A549 (cell line): ENCODE data around the gene WDR33. TPM values are rescaled to one million over a fixed set of nuclear protein-coding genes. Genes with fewer than 3 reads are reported as not detected.
A peak's percentile ranks its signal among the peaks of the same experiment; 100 is the strongest.

ENCODE experiments used
- ATAC-seq, 2 experiments: fragments of 200-7000 bp in 1 of 2; fragments of >200 bp in 1 of 2; cut with Nextera tagmentation in 1 of 2; cut with Tn5 transposase in 1 of 2; 3 replicates each; pipeline versions ENCODE4 v1.8.0 to v1.9.1; 2018 to 2020; ENCODE audit warnings: mild to moderate bottlenecking in 1 of 2, moderate library complexity in 1 of 2
- CTCF ChIA-PET: fragments of 300-600 bp; sonication (Branson Sonifier 250); formaldehyde crosslinking; extraction: SDS; loops from one replicate; lab custom pipeline; 2021; ENCODE audit warnings: antibody characterized with exemption, inconsistent platforms; lab: Yijun Ruan, JAX
- POLR2A ChIA-PET: fragments of 350-600 bp; formaldehyde crosslinking; extraction: SDS; loops from one replicate; lab custom pipeline; 2021; ENCODE audit warnings: antibody characterized with exemption, inconsistent platforms; lab: Yijun Ruan, JAX
- DNase-seq, 2 experiments: peaks; one replicate each; pipeline versions ENCODE4 v3.0.0 to v3.0.0-alpha.2; 2011 to 2016; ENCODE audit warnings: low read depth in 1 of 2, low spot score in 1 of 2
- FAIRE-seq: peaks from 2 replicates; lab custom pipeline; 2011; peaks lifted over from hg19 to GRCh38; lab: Jason Lieb, UNC
- H3K27ac ChIP-seq, 2 experiments: fragments of >200 bp; sonication (Bioruptor Twin); formaldehyde crosslinking; 3 replicates each; pipeline ENCODE4 v1.5.1; 2016 to 2017
- H3K4me1 ChIP-seq: fragments of >200 bp; sonication (Bioruptor Twin); formaldehyde crosslinking; 3 replicates; pipeline ENCODE4 v1.6.1; 2016
- H3K4me2 ChIP-seq: fragments of >200 bp; sonication (Bioruptor Twin); formaldehyde crosslinking; 3 replicates; pipeline ENCODE4 v1.6.1; 2016
- H3K4me3 ChIP-seq: fragments of >200 bp; sonication (Bioruptor Twin); formaldehyde crosslinking; 3 replicates; pipeline ENCODE4 v1.5.1; 2016
- H3K9me3 ChIP-seq: fragments of >200 bp; sonication (Bioruptor Twin); formaldehyde crosslinking; 3 replicates; pipeline ENCODE4 v1.6.1; 2016
- CBX2 ChIP-seq: fragments of 200-600 bp; sonication (generic); IDR thresholded peaks from 2 replicates; pipeline ENCODE4 v1.6.1; 2016; ENCODE audit warnings: low read depth, mild to moderate bottlenecking, borderline replicate concordance
- CEBPB ChIP-seq, 2 experiments: fragments of >200 bp in 1 of 2; sonication (Bioruptor Twin) in 1 of 2; formaldehyde crosslinking in 1 of 2; IDR thresholded peaks; 2 replicates each; pipeline ENCODE4 v1.6.1; 2012 to 2016
- FOXS1 ChIP-seq: fragments of 250-450 bp; sonication (Bioruptor Pico); IDR thresholded peaks from 2 replicates; pipeline ENCODE4 v1.5.0; 2020; ENCODE audit warnings: mild to moderate bottlenecking, moderate library complexity
- HEYL ChIP-seq: fragments of 250-450 bp; sonication (Bioruptor Pico); IDR thresholded peaks from 2 replicates; pipeline ENCODE4 v1.8.0; 2021; ENCODE audit warnings: mild to moderate bottlenecking, moderate library complexity
- HOXA7 ChIP-seq: fragments of 250-450 bp; sonication (Bioruptor Pico); IDR thresholded peaks from 2 replicates; pipeline ENCODE4 v1.5.0; 2020; ENCODE audit warnings: mild to moderate bottlenecking, moderate library complexity
- JUNB ChIP-seq: fragments of >200 bp; sonication (Bioruptor Twin); formaldehyde crosslinking; IDR thresholded peaks from 2 replicates; pipeline ENCODE4 v1.6.1; 2016
- KDM1A ChIP-seq: fragments of 200-600 bp; sonication (generic); IDR thresholded peaks from 2 replicates; pipeline ENCODE4 v1.6.1; 2016; ENCODE audit warnings: low read depth, mild to moderate bottlenecking
- MAFK ChIP-seq: fragments of 450-650 bp; IDR thresholded peaks from 2 replicates; pipeline ENCODE4 v1.6.1; 2014; ENCODE audit not compliant: partially characterized antibody
- RFX5 ChIP-seq: fragments of 450-650 bp; IDR thresholded peaks from 2 replicates; pipeline ENCODE4 v1.7.1; 2014; ENCODE audit warnings: antibody characterized with exemption, mild to moderate bottlenecking, moderate library complexity
- TFCP2L1 ChIP-seq: fragments of 250-450 bp; sonication (Bioruptor Pico); IDR thresholded peaks from 2 replicates; pipeline ENCODE4 v1.5.0; 2021; ENCODE audit warnings: mild to moderate bottlenecking
- ZC3H11A ChIP-seq: fragments of 450-650 bp; IDR thresholded peaks from 2 replicates; pipeline ENCODE4 v1.6.1; 2014; ENCODE audit warnings: antibody characterized with exemption, mild to moderate bottlenecking
- WGBS: methylation state at CpG from one replicate; pipeline ENCODE4 v1.1.6; 2017; ENCODE audit errors: missing lambda C conversion rate; 5-methylcytosine and 5-hydroxymethylcytosine counted together
- polyA plus RNA-seq, 4 experiments: library from polyadenylated mRNA; depleted of rRNA in 3 of 4; stranded (reverse); fragments of >200 nt; fragmentation: RNase III in 1 of 4; extraction: RNeasy Plus Mini Kit Qiagen cat#74134 plus additional on column Dnase treatment in 1 of 4; gene quantifications; 2 replicates in 3 of 4; 3 replicates in 1 of 4; pipeline ENCODE4 v1.2.3, GENCODE V29; 2011 to 2017
- TF ChIP-seq, protein P1 (sequence below): fragments of 250-450 bp; sonication (Bioruptor Pico); IDR thresholded peaks from 2 replicates; pipeline ENCODE4 v1.5.0; 2021; ENCODE audit warnings: mild to moderate bottlenecking, moderate library complexity, borderline replicate concordance
- TF ChIP-seq, protein P2 (sequence below): fragments of >200 bp; sonication (Bioruptor Twin); formaldehyde crosslinking; IDR thresholded peaks from 3 replicates; pipeline ENCODE4 v1.5.1; 2016
- TF ChIP-seq, protein P3 (sequence below): IDR thresholded peaks from 2 replicates; pipeline ENCODE4 v1.6.1; 2012; ENCODE audit warnings: low read depth, borderline replicate concordance

WDR33 gene
- polyA plus RNA-seq, 2 of the 4 experiments (the other 2 are of a cell fraction): 21.3 to 67.1 TPM

DNA sequence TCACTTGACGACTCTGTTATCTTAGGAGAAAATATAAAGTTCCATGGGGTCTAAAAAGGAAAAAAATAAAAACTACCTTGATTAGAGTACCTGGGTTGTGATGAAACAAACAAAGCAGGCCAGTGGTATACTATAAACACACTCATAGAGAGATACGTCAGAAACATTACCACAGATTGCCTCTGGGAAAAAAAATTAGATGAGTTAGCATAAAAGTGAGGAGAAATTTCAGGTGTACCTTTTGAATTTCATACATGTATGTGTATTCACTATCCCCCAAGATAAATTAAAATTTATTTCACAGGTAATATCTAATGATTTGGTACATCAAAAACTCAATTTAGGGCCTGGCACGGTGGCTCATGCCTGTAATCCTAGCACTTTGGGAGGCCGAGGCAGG lies 18.2 kb downstream of the WDR33 start:
- H3K27ac ChIP-seq: no peak overlapping the region
- TF ChIP-seq TFCP2L1 (no peak), MAFK (peak; percentile 84)
- TF ChIP-seq, protein P1, sequence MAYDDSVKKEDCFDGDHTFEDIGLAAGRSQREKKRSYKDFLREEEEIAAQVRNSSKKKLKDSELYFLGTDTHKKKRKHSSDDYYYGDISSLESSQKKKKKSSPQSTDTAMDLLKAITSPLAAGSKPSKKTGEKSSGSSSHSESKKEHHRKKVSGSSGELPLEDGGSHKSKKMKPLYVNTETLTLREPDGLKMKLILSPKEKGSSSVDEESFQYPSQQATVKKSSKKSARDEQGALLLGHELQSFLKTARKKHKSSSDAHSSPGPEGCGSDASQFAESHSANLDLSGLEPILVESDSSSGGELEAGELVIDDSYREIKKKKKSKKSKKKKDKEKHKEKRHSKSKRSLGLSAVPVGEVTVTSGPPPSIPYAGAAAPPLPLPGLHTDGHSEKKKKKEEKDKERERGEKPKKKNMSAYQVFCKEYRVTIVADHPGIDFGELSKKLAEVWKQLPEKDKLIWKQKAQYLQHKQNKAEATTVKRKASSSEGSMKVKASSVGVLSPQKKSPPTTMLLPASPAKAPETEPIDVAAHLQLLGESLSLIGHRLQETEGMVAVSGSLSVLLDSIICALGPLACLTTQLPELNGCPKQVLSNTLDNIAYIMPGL (CRISPR knock-in tag): no peak
- TF ChIP-seq, protein P2, sequence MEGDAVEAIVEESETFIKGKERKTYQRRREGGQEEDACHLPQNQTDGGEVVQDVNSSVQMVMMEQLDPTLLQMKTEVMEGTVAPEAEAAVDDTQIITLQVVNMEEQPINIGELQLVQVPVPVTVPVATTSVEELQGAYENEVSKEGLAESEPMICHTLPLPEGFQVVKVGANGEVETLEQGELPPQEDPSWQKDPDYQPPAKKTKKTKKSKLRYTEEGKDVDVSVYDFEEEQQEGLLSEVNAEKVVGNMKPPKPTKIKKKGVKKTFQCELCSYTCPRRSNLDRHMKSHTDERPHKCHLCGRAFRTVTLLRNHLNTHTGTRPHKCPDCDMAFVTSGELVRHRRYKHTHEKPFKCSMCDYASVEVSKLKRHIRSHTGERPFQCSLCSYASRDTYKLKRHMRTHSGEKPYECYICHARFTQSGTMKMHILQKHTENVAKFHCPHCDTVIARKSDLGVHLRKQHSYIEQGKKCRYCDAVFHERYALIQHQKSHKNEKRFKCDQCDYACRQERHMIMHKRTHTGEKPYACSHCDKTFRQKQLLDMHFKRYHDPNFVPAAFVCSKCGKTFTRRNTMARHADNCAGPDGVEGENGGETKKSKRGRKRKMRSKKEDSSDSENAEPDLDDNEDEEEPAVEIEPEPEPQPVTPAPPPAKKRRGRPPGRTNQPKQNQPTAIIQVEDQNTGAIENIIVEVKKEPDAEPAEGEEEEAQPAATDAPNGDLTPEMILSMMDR: no peak
- TF ChIP-seq, all 56 proteins: peak for 1
- Histone ChIP-seq H3K9me3 (no peaks in the 10 kb centered on the region), H3K4me3 (no peak overlapping the region), H3K4me2 (no peak overlapping the region), H3K4me1 (no peaks in the 10 kb centered on the region)
- DNase-seq: no peak
- POLR2A ChIA-PET: no interaction called here
- no peak for ATAC-seq
- 87% methylated on average over 4 of the region's 4 CpGs for WGBS
- CTCF ChIA-PET: no interaction called here
- FAIRE-seq: no peak

DNA sequence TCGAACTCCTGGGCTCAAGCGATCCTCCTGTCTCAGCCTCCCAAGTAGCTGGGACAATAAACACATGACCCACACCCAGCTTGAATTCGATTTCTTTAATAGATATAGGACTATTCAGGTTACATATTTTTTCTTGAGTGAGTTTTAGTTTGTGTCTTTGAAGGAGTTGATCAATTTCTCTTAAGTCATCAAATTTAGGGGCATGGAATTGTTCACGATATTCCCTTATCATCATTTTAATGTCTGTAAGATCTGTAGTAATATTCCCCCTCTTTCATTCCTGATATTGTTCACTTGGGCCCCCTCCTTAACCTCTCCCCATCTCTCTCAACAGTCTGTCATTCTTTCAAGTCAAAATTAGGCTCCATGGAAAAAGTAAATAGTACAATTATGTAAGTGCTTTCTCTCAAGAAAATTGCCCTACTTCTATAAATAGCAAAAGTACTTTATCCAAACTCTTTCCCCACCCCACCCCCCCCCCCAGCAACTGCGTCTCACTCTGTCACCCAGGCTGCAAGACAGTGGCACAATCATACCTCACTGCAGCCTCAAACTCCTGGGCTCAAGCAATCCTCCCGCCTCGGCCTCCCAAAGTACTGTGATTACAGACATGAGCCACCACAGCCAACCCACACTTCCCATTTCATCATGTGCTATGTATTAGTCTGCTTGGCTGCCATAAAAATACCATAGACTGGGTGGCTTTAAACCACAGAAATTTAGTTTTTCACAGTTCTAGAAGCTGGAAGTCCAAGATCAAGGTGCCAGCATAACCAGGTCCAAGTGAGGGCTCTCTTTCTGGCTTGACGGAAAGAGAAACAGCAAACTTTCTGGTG lies 20.1 kb downstream of the WDR33 start:
- Histone ChIP-seq H3K4me3 (no peak overlapping the region), H3K27ac (no peak overlapping the region), H3K9me3 (no peaks in the 10 kb centered on the region), H3K4me1 (peaks cover under 1% of the 10 kb centered on the region; the same call in 1 of the 3 replicates), H3K4me2 (no peak overlapping the region)
- POLR2A ChIA-PET: no interaction called here
- CTCF ChIA-PET: no interaction called here
- WGBS: 87% methylated on average over 8 of the region's 8 CpGs
- no peak for TF ChIP-seq CEBPB (IDR thresholded peaks at IDR 0.05)
- peak; percentile 48 for TF ChIP-seq MAFK
- peak in 1 of 2 experiments; percentile 43; a peak in 1 of 6 replicates for ATAC-seq
- no peak for FAIRE-seq
- DNase-seq: no peak

DNA sequence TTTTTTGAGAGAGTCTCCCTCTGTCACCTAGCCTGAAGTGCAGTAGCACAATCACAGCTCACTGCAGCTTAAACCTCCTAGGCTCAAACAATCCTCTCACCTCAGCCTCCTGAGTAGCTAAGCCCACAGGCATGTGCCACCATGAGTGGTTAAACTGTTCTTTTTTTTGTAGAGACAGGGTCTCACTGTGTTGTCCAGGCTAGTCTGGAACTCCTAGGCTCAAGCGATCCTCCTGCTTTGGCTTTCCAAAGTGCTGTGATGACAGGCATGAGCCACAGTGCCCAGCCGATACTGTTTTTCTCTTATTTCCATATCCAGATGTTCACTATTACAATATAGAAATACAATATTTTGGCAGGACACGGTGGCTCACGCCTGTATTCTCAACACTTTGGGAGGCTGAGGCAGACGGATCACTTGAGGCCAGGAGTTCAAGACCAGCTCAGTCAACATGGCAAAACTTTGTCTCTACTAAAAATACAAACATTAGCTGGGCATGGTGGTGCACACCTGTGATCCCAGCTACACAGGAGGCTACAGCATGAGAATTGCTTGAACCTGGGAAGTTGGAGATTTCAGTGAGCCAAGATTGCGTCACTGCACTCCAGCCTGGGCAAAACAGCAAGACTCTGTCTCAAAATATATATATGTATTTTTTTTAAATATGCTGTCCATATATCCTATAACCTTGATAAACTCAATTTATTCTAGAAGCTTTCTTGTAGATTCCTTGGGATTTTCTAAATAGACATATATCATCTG lies 24.7 kb downstream of the WDR33 start:
- no peak overlapping the region for H3K4me2 ChIP-seq
- H3K4me3 ChIP-seq: no peak overlapping the region
- peaks cover 10% of the 10 kb centered on the region; the same call in 1 of the 3 replicates for H3K4me1 ChIP-seq
- no peak; a peak in 1 of 6 replicates for ATAC-seq
- no peak for FAIRE-seq
- TF ChIP-seq, protein P3, sequence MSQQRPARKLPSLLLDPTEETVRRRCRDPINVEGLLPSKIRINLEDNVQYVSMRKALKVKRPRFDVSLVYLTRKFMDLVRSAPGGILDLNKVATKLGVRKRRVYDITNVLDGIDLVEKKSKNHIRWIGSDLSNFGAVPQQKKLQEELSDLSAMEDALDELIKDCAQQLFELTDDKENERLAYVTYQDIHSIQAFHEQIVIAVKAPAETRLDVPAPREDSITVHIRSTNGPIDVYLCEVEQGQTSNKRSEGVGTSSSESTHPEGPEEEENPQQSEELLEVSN: no peak
- peak in 1 of 2 experiments; percentile 42; a peak in 2 of 4 replicates for TF ChIP-seq CEBPB (IDR thresholded peaks at IDR 0.05)
- TF ChIP-seq, all 56 proteins: peak for 1
- Histone ChIP-seq H3K27ac (no peak overlapping the region), H3K9me3 (no peaks in the 10 kb centered on the region)
- 91% methylated on average over 6 of the region's 6 CpGs for WGBS
- ChIA-PET CTCF (interaction anchor here (0.6 to 2.0 kb wide), 4 partner anchors 10 to 277 kb away, joined by 3 to 7 read pairs (median 4); no protein-coding TSS in a partner anchor), POLR2A (no interaction called here)
- DNase-seq: no peak

DNA sequence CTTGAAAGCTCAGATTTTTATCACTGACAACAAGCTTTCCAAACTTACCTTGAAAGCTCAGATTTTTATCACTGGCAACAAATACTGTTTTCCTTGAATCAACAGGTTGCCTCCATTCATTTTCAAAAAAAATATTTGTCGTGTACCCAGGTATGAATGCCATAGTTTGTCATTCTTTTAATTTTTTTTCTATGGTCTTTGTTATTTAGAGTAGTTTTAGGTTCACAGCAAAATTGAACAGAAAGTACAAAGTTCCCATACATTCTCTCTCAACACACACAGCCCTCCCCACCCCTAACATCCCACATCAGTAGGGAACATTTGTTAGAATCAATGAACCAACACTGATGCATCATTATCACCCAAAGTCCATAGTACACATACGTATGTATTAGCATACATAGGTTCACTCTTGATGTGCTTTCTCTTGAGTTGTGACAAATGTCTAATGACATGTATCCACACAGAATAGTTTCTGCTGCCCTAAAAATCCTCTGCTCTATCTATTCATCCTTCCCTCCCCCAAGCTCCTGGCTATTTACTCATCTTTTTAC lies 25.9 kb downstream of the WDR33 start:
- H3K4me1 ChIP-seq: peaks cover 10% of the 10 kb centered on the region; the same call in 1 of the 3 replicates
- ChIA-PET CTCF (interaction anchor here (0.9 to 2.0 kb wide), 4 partner anchors 8 to 193 kb away, joined by 3 to 7 read pairs (median 4); partner anchors contain the start of gene WDR33), POLR2A (no interaction called here)
- DNase-seq (no peak), FAIRE-seq (no peak), ATAC-seq (no peak; a peak in 2 of 6 replicates)
- no peak overlapping the region for H3K4me3 ChIP-seq
- H3K4me2 ChIP-seq: no peak overlapping the region
- H3K27ac ChIP-seq: no peak overlapping the region
- 68% methylated on average over 2 of the region's 2 CpGs for WGBS
- TF ChIP-seq MAFK (no peak), HEYL (CRISPR knock-in tag) (no peak), HOXA7 (CRISPR knock-in tag) (no peak), JUNB (no peak), KDM1A (no peak), ZC3H11A (no peak), CBX2 (no peak), FOXS1 (CRISPR knock-in tag) (no peak), TFCP2L1 (no peak), RFX5 (no peak)
- TF ChIP-seq, protein P1 (CRISPR knock-in tag): no peak
- no peaks in the 10 kb centered on the region for H3K9me3 ChIP-seq
